Mucosa of stomach (tissue), 1 donor: ENCODE data around the gene UBE2G2.

Experiments used
- H3K27me3 ChIP-seq: one replicate; pipeline ENCODE4 v1.7.0; 2013; ENCODE audit warnings: mild to moderate bottlenecking, low read length; ENCODE audit not compliant: control insufficient read depth, insufficient read depth
- H3K36me3 ChIP-seq: one replicate; pipeline ENCODE4 v1.7.0; 2013; ENCODE audit warnings: low read length; ENCODE audit not compliant: control insufficient read depth, insufficient read depth
- H3K4me1 ChIP-seq: one replicate; pipeline ENCODE4 v1.7.0; 2013; ENCODE audit warnings: mild to moderate bottlenecking, low read length; ENCODE audit not compliant: control insufficient read depth, insufficient read depth
- H3K4me3 ChIP-seq: one replicate; pipeline ENCODE4 v1.7.0; 2013; ENCODE audit warnings: low read length
- H3K9ac ChIP-seq: one replicate; pipeline ENCODE4 v1.7.0; 2013; ENCODE audit warnings: mild to moderate bottlenecking, low read length, moderate library complexity
- H3K9me3 ChIP-seq: one replicate; pipeline ENCODE4 v1.7.0; 2013; ENCODE audit warnings: mild to moderate bottlenecking, low read length, moderate library complexity; ENCODE audit not compliant: control insufficient read depth
- donor health status: Pancreatic carcinoma.

The UBE2G2 gene

GRCh38 chr21:44778094-44778493 lies 23.5 kb downstream of the UBE2G2 start:
- Histone ChIP-seq H3K9me3 (no peaks in the 10 kb centered on the region), H3K36me3 (no peaks in the 10 kb centered on the region), H3K27me3 (no peaks in the 10 kb centered on the region), H3K9ac (no peak overlapping the region), H3K4me1 (peaks cover 22% of the 10 kb centered on the region), H3K4me3 (no peak overlapping the region)

GRCh38 chr21:44774972-44775371 lies 26.6 kb downstream of the UBE2G2 start:
- peaks cover 10% of the 10 kb centered on the region for H3K36me3 ChIP-seq
- H3K27me3 ChIP-seq, result no peaks in the 10 kb centered on the region
- no peak overlapping the region for H3K4me3 ChIP-seq
- peaks cover 8% of the 10 kb centered on the region for H3K4me1 ChIP-seq
- no peak overlapping the region for H3K9ac ChIP-seq
- no peaks in the 10 kb centered on the region for H3K9me3 ChIP-seq

GRCh38 chr21:44773291-44773932 lies 28.2 kb downstream of the UBE2G2 start:
- Histone ChIP-seq H3K36me3 (peaks cover 10% of the 10 kb centered on the region), H3K27me3 (no peaks in the 10 kb centered on the region), H3K4me3 (no peak overlapping the region), H3K4me1 (no peaks in the 10 kb centered on the region), H3K9ac (no peak overlapping the region), H3K9me3 (no peaks in the 10 kb centered on the region)

- Histone ChIP-seq H3K36me3 (peaks cover 10% of the 10 kb centered on the region), H3K4me3 (no peak overlapping the region), H3K4me1 (no peaks in the 10 kb centered on the region), H3K9ac (no peak overlapping the region), H3K27me3 (no peaks in the 10 kb centered on the region), H3K9me3 (no peaks in the 10 kb centered on the region)
These were observed 29.6 kb downstream of the UBE2G2 start for GRCh38 chr21:44771896-44772525.

GRCh38 chr21:44767834-44768831 lies 33.5 kb downstream of the UBE2G2 start:
- Histone ChIP-seq H3K9me3 (no peaks in the 10 kb centered on the region), H3K36me3 (peaks cover 10% of the 10 kb centered on the region), H3K9ac (no peak overlapping the region), H3K4me1 (peaks cover 15% of the 10 kb centered on the region), H3K27me3 (peaks cover 3% of the 10 kb centered on the region), H3K4me3 (no peak overlapping the region)

- peaks cover 20% of the 10 kb centered on the region for H3K4me1 ChIP-seq
- no peak overlapping the region for H3K9ac ChIP-seq
These were observed 34.7 kb downstream of the UBE2G2 start for GRCh38 chr21:44766818-44767354.

GRCh38 chr21:44766014-44766817 lies 35.4 kb downstream of the UBE2G2 start:
- H3K36me3 ChIP-seq, result peaks cover 5% of the 10 kb centered on the region
- no peak overlapping the region for H3K4me3 ChIP-seq
- H3K9me3 ChIP-seq, result no peaks in the 10 kb centered on the region
- H3K4me1 ChIP-seq, result peaks cover 25% of the 10 kb centered on the region
- peaks cover 3% of the 10 kb centered on the region for H3K27me3 ChIP-seq
- no peak overlapping the region for H3K9ac ChIP-seq

More at GRCh38 chr21:44766818-44767354, 34.7 kb downstream of the UBE2G2 start:
- Histone ChIP-seq H3K36me3 (peaks cover 5% of the 10 kb centered on the region), H3K9me3 (no peaks in the 10 kb centered on the region), H3K4me3 (no peak overlapping the region), H3K27me3 (peaks cover 3% of the 10 kb centered on the region)

GRCh38 chr21:44765231-44766013 lies 36.2 kb downstream of the UBE2G2 start:
- Histone ChIP-seq H3K4me3 (no peak overlapping the region), H3K27me3 (peaks cover 3% of the 10 kb centered on the region), H3K9me3 (no peaks in the 10 kb centered on the region), H3K36me3 (no peaks in the 10 kb centered on the region), H3K4me1 (peaks cover 25% of the 10 kb centered on the region), H3K9ac (no peak overlapping the region)

GRCh38 chr21:44764319-44765230 lies 37.0 kb downstream of the UBE2G2 start:
- Histone ChIP-seq H3K4me1 (peaks cover 25% of the 10 kb centered on the region), H3K9me3 (no peaks in the 10 kb centered on the region), H3K27me3 (peaks cover 3% of the 10 kb centered on the region), H3K36me3 (no peaks in the 10 kb centered on the region), H3K4me3 (no peak overlapping the region), H3K9ac (no peak overlapping the region)
